OCI-LY7 (cell line): ENCODE data around the gene ZNF3. TPM values are rescaled to one million over a fixed set of nuclear protein-coding genes. Genes with fewer than 3 reads are reported as not detected.

Experiments
- BruUV-seq: library from RNA; stranded (reverse); fragments of 400-500 nt; replicated peaks from 2 replicates; lab custom pipeline; 2021; lab: Mats Ljungman, UMichigan
- CTCF ChIA-PET: fragments of 300-600 bp; sonication (Branson Sonifier 250); formaldehyde crosslinking; loops from one replicate; lab custom pipeline; 2022; ENCODE audit warnings: antibody characterized with exemption; ENCODE audit not compliant: unreplicated experiment; lab: Charles Lee
- POLR2A ChIA-PET: fragments of 300-600 bp; sonication (Branson Sonifier 250); formaldehyde crosslinking; loops from one replicate; lab custom pipeline; 2022; ENCODE audit warnings: antibody characterized with exemption; lab: Charles Lee
- DNase-seq: peaks from one replicate; pipeline ENCODE4 v3.0.0-alpha.2; 2015; ENCODE audit warnings: low spot score
- H2AFZ ChIP-seq: fragments of 200-600 bp; sonication (generic), shearing (Covaris generic); 2 replicates; pipeline ENCODE4 v1.6.1; 2014; ENCODE audit warnings: mild to moderate bottlenecking, antibody characterized with exemption, low read length, moderate library complexity
- H3K27ac ChIP-seq: fragments of 200-600 bp; sonication (generic); 2 replicates; pipeline ENCODE4 v1.5.1; 2014; ENCODE audit warnings: mixed run types, low read depth, mild to moderate bottlenecking, moderate library complexity, low read length, inconsistent platforms; ENCODE audit not compliant: poor library complexity, severe bottlenecking
- H3K36me3 ChIP-seq: fragments of 200-600 bp; sonication (generic); 2 replicates; pipeline ENCODE4 v1.6.1; 2014; ENCODE audit warnings: mild to moderate bottlenecking, antibody characterized with exemption, low read length, moderate library complexity, mixed read lengths; ENCODE audit not compliant: insufficient read depth
- H3K4me1 ChIP-seq: fragments of 200-600 bp; sonication (generic); 2 replicates; pipeline ENCODE4 v1.5.1; 2014; ENCODE audit warnings: mild to moderate bottlenecking, low read length; ENCODE audit not compliant: insufficient read depth, poor library complexity, severe bottlenecking
- H3K4me2 ChIP-seq: fragments of 200-600 bp; sonication (generic); 2 replicates; pipeline ENCODE4 v1.6.1; 2014; ENCODE audit warnings: mild to moderate bottlenecking, low read length
- H3K4me3 ChIP-seq: fragments of 200-600 bp; sonication (generic); 2 replicates; pipeline ENCODE4 v1.5.1; 2014; ENCODE audit warnings: mild to moderate bottlenecking, low read depth, low read length; ENCODE audit not compliant: poor library complexity, severe bottlenecking
- H3K79me2 ChIP-seq: fragments of 200-600 bp; sonication (generic); 2 replicates; pipeline ENCODE4 v1.6.1; 2016; ENCODE audit warnings: low read depth, mild to moderate bottlenecking, low read length, moderate library complexity, mixed read lengths; ENCODE audit not compliant: insufficient read depth
- H3K9me2 ChIP-seq: fragments of 200-600 bp; sonication (generic); 2 replicates; pipeline ENCODE4 v1.6.1; 2016; ENCODE audit warnings: mild to moderate bottlenecking, low read length, mixed read lengths; ENCODE audit not compliant: insufficient read depth
- H3K9me3 ChIP-seq: fragments of 200-600 bp; sonication (generic); 2 replicates; pipeline ENCODE4 v1.6.1; 2014; ENCODE audit warnings: mild to moderate bottlenecking, mixed run types, low read length, mixed read lengths
- H4K20me1 ChIP-seq: fragments of 200-600 bp; sonication (generic); 2 replicates; pipeline ENCODE4 v1.6.1; 2014; ENCODE audit warnings: mild to moderate bottlenecking, antibody characterized with exemption, low read length, moderate library complexity, mixed read lengths; ENCODE audit not compliant: insufficient read depth
- CTCF ChIP-seq: fragments of 200-600 bp; sonication (generic); conservative IDR thresholded peaks from 2 replicates; pipeline ENCODE4 v1.5.1; 2014; ENCODE audit warnings: mild to moderate bottlenecking, antibody characterized with exemption, low read length, moderate library complexity, mixed read lengths
- EZH2phosphoT487 ChIP-seq: fragments of 200-600 bp; sonication (generic); IDR thresholded peaks from 2 replicates; pipeline ENCODE4 v1.6.1; 2018; ENCODE audit warnings: low read depth, borderline replicate concordance, mild to moderate bottlenecking, mixed run types, antibody characterized with exemption, low read length, moderate library complexity, mixed read lengths
- intact Hi-C: fragments of 100-400 bp; cut with micrococcal nuclease; formaldehyde crosslinking; loops from one replicate; pipeline ENCODE4 v1.10.0; 2022; ENCODE audit not compliant: unreplicated experiment
- total RNA-seq, 2 experiments: library from RNA; depleted of rRNA in 1 of 2; stranded (reverse); fragments of >200 nt in 1 of 2; shearing (Covaris generic) in 1 of 2; gene quantifications; 2 replicates each; pipeline ENCODE4 v1.2.3, GENCODE V29; 2014 to 2022

Gene ZNF3
- total RNA-seq, 2 experiments from 2014 or later, result 19.8 to 23.7 TPM

- H2AFZ ChIP-seq, result no peak overlapping the region
- no peaks in the 10 kb centered on the region for H3K9me3 ChIP-seq
- ChIA-PET POLR2A (interaction anchor here (0.5 kb wide), 1 partner anchor 631 kb away, joined by 4 read pairs; no protein-coding TSS in a partner anchor), CTCF (no interaction called here)
- DNase-seq, result no peak
- no peak overlapping the region for H3K4me2 ChIP-seq
- H3K4me1 ChIP-seq, result no peaks in the 10 kb centered on the region
- intact Hi-C loops, result no loop called here
- H3K27ac ChIP-seq, result no peak overlapping the region
- H3K4me3 ChIP-seq, result no peak overlapping the region
- BruUV-seq, result no TSS peak
- no peak for TF ChIP-seq CTCF
- no peak for TF ChIP-seq EZH2phosphoT487
- H3K36me3 ChIP-seq, result peaks cover 73% of the 10 kb centered on the region
- H3K9me2 ChIP-seq, result no peaks in the 10 kb centered on the region
- H4K20me1 ChIP-seq, result no peaks in the 10 kb centered on the region
- H3K79me2 ChIP-seq, result no peaks in the 10 kb centered on the region
Measured at GRCh38 chr7:100033526-100033925, 48.0 kb downstream of the ZNF3 start.

GRCh38 chr7:100029596-100029995 lies 51.9 kb downstream of the ZNF3 start:
- no peak for TF ChIP-seq CTCF
- TF ChIP-seq EZH2phosphoT487, result no peak
- no peaks in the 10 kb centered on the region for H3K4me1 ChIP-seq
- H3K27ac ChIP-seq, result no peak overlapping the region
- no peaks in the 10 kb centered on the region for H3K79me2 ChIP-seq
- ChIA-PET CTCF (no interaction called here), POLR2A (interaction anchor here (0.6 to 1.0 kb wide), 3 partner anchors 12 to 15 kb away, joined by 3 to 4 read pairs (median 3); partner anchors contain the start of gene ZKSCAN1)
- intact Hi-C loops, result no loop called here
- no peaks in the 10 kb centered on the region for H3K9me3 ChIP-seq
- no peaks in the 10 kb centered on the region for H3K9me2 ChIP-seq
- H3K36me3 ChIP-seq, result peaks cover 83% of the 10 kb centered on the region
- no peak overlapping the region for H3K4me2 ChIP-seq
- no peaks in the 10 kb centered on the region; the same call in 1 of the 2 replicates for H4K20me1 ChIP-seq
- no TSS peak for BruUV-seq
- DNase-seq, result no peak
- no peak overlapping the region for H3K4me3 ChIP-seq
- H2AFZ ChIP-seq, result no peak overlapping the region

- H3K36me3 ChIP-seq, result peaks cover 87% of the 10 kb centered on the region
- no TSS peak for BruUV-seq
- H3K4me3 ChIP-seq, result no peak overlapping the region
- H3K9me2 ChIP-seq, result no peaks in the 10 kb centered on the region
- no peak for TF ChIP-seq EZH2phosphoT487
- TF ChIP-seq CTCF, result no peak
- no peak overlapping the region for H3K4me2 ChIP-seq
- H3K4me1 ChIP-seq, result no peaks in the 10 kb centered on the region
- no peaks in the 10 kb centered on the region for H3K9me3 ChIP-seq
- intact Hi-C loops, result no loop called here
- POLR2A ChIA-PET, result interaction anchor here (1.0 kb wide), 1 partner anchor 9 kb away, joined by 4 read pairs; no protein-coding TSS in a partner anchor
- H2AFZ ChIP-seq, result no peak overlapping the region
- CTCF ChIA-PET, result no interaction called here
- no peaks in the 10 kb centered on the region for H3K79me2 ChIP-seq
- no peak for DNase-seq
- H3K27ac ChIP-seq, result no peak overlapping the region
- H4K20me1 ChIP-seq, result no peaks in the 10 kb centered on the region; the same call in 1 of the 2 replicates
Measured at GRCh38 chr7:100027197-100027596, 54.3 kb downstream of the ZNF3 start.
